Vagina (tissue), 2 donors: ENCODE measurements around the gene RFESD.

Experiments
- POLR2A ChIP-seq, 2 donors: fragments of 450-650 bp; IDR thresholded peaks; one replicate each; pipeline ENCODE4 v1.6.1; 2017; ENCODE audit warnings: antibody characterized with exemption in 2 of 2, mild to moderate bottlenecking in 2 of 2, moderate library complexity in 2 of 2
- POLR2AphosphoS5 ChIP-seq, 2 donors: sonication (generic); formaldehyde crosslinking; IDR thresholded peaks; one replicate each; pipeline ENCODE4 v1.9.0; 2017; ENCODE audit warnings: antibody characterized with exemption in 2 of 2, mild to moderate bottlenecking in 2 of 2, low read depth in 1 of 2; ENCODE audit not compliant: insufficient read depth in 1 of 2

GRCh38 chr5:95660060-95660459 is 13.5 kb downstream of the RFESD start:
- TF ChIP-seq POLR2A (IDR thresholded peaks at IDR 0.05) (no peak), POLR2AphosphoS5 (IDR thresholded peaks at IDR 0.05; ENCODE audit: insufficient read depth in 1 of 2, low read depth in 1 of 2) (no peak)
